Lower leg skin (tissue), 3 donors: ENCODE measurements around the gene POU5F1.

Experiments used
- CTCF ChIP-seq, 3 donors: fragments of 450-650 bp; IDR thresholded peaks; one replicate each; pipeline ENCODE4 v1.5.1; 2016; ENCODE audit warnings: antibody characterized with exemption in 3 of 3, mild to moderate bottlenecking in 3 of 3, moderate library complexity in 2 of 3
- POLR2A ChIP-seq, 2 donors: fragments of 450-650 bp; IDR thresholded peaks; one replicate each; pipeline ENCODE4 v1.6.1; 2016 to 2017; ENCODE audit warnings: antibody characterized with exemption in 2 of 2, mild to moderate bottlenecking in 1 of 2, moderate library complexity in 1 of 2

- no peak for TF ChIP-seq POLR2A (IDR thresholded peaks at IDR 0.05)
- no peak for TF ChIP-seq CTCF (IDR thresholded peaks at IDR 0.05)
These were observed 38.9 kb downstream of the POU5F1 start for GRCh38 chr6:31131595-31131994.
